Mucosa of descending colon (tissue), 3 donors: ENCODE results near the gene FUT1. TPM values are rescaled to one million over a fixed set of nuclear protein-coding genes. Genes with fewer than 3 reads are reported as not detected.

Source experiments
- ATAC-seq: fragments of 200-7000 bp; cut with Tn5 transposase; one replicate; pipeline ENCODE4 v1.9.1; 2020; ENCODE audit warnings: mild to moderate bottlenecking, moderate library complexity
- DNase-seq, 3 donors: peaks; one replicate each; pipeline ENCODE4 v3.0.0-alpha.2; 2020
- H3K36me3 ChIP-seq: fragments of 200-600 bp; one replicate; pipeline ENCODE4 v1.8.0; 2021; ENCODE audit warnings: low read depth, mild to moderate bottlenecking
- H3K4me1 ChIP-seq: fragments of 200-600 bp; one replicate; pipeline ENCODE4 v1.8.0; 2021; ENCODE audit warnings: low read depth, mild to moderate bottlenecking
- H3K4me3 ChIP-seq: fragments of 200-600 bp; one replicate; pipeline ENCODE4 v1.8.0; 2021; ENCODE audit warnings: mild to moderate bottlenecking
- H3K9me3 ChIP-seq: fragments of 200-600 bp; one replicate; pipeline ENCODE4 v1.8.0; 2021; ENCODE audit warnings: mild to moderate bottlenecking
- CTCF ChIP-seq: fragments of 200-600 bp; IDR thresholded peaks from one replicate; pipeline ENCODE4 v1.8.0; 2022; ENCODE audit warnings: antibody characterized with exemption, mild to moderate bottlenecking
- intact Hi-C, 2 donors: fragments of 100-400 bp; cut with DNase I in 1 of 2; cut with micrococcal nuclease in 1 of 2; formaldehyde crosslinking; loops; one replicate each; pipeline versions ENCODE4 v1.11.0 to v1.11.1; 2022; cut with DNase I, micrococcal nuclease
- long read RNA-seq, 2 donors: library from polyadenylated mRNA; unstranded; transcript quantifications; one replicate each; pipeline ENCODE4 v2.0.0, GENCODE V29; 2019 to 2021
- total RNA-seq, 3 donors: library from RNA; stranded (reverse); fragmentation: NEBNext Ultra II Directional in 2 of 3; extraction: Animal tissue kit (Norgen Biotek cat#: 25700) in 2 of 3; gene quantifications; one replicate each; pipeline versions ENCODE4 v1.2.1 to v1.2.4, GENCODE V29; 2021 to 2023
- donor health status: DM: no; HTN: no; CAD: no; lungs with moderate emphysema.
- donor health status: DM: no; HTN: no; CAD: no.
- donor health status: DM: no; HTN: yes; CAD: no.

The FUT1 gene
- 1 to 10 TPM in 1 of 3 donors, under 1 TPM in 2; 0.17 to 1.5 (median 0.72) TPM for total RNA-seq
- long read RNA-seq, donor 1, partial matches to known transcripts, result 1 of 3 reads
- long read RNA-seq, donor 1, other reads (novel, unspliced or antisense), result 2 of 3 reads
- long read RNA-seq, donor 2, result 0 reads

GRCh38 chr19:48752496-48753365 is at the start of gene FUT1:
Gene FUT1 (minus strand): TSS chr19:48752641. CDS start chr19:48751281, 1,360 bp downstream.
- no peak within 1 kb of the TSS for H3K4me3 ChIP-seq
- TF ChIP-seq CTCF, result no peak
- H3K4me1 ChIP-seq, result peaks cover 10% of the 10 kb centered on the region
- no peaks in the 10 kb centered on the region for H3K36me3 ChIP-seq
- peak; percentile 72 to 82 (median 77) for DNase-seq
- no peaks in the 10 kb centered on the region for H3K9me3 ChIP-seq
- peak; percentile 91 for ATAC-seq
- intact Hi-C loops, result no loop called here

- ATAC-seq, result no peak
- no peak for DNase-seq
- H3K4me1 ChIP-seq, result peaks cover 7% of the 10 kb centered on the region
- no peak overlapping the region for H3K4me3 ChIP-seq
- intact Hi-C loops, result loop anchor here (5.0 to 10.0 kb wide), 2 partner anchors 38 to 175 kb away; partner anchors contain the start of gene HSD17B14 (in 1 of the 2)
- H3K36me3 ChIP-seq, result no peaks in the 10 kb centered on the region
- no peaks in the 10 kb centered on the region for H3K9me3 ChIP-seq
- no peak for TF ChIP-seq CTCF
Measured at GRCh38 chr19:48799358-48800300, 47.2 kb upstream of the FUT1 start.

GRCh38 chr19:48798937-48799336 is 46.5 kb upstream of the FUT1 start:
- no peak for ATAC-seq
- DNase-seq, result no peak
- H3K36me3 ChIP-seq, result no peaks in the 10 kb centered on the region
- H3K9me3 ChIP-seq, result no peaks in the 10 kb centered on the region
- H3K4me1 ChIP-seq, result peaks cover 8% of the 10 kb centered on the region
- no peak overlapping the region for H3K4me3 ChIP-seq
- no peak for TF ChIP-seq CTCF
- intact Hi-C loops, result loop anchor here (5.0 to 10.0 kb wide), 2 partner anchors 38 to 176 kb away; partner anchors contain the start of gene HSD17B14 (in 1 of the 2)

- no peak for TF ChIP-seq CTCF
- intact Hi-C loops, result loop anchor here (5.0 to 10.0 kb wide), 2 partner anchors 40 to 178 kb away; partner anchors contain the start of gene HSD17B14 (in 1 of the 2)
- H3K36me3 ChIP-seq, result no peaks in the 10 kb centered on the region
- ATAC-seq (no peak), DNase-seq (no peak)
- H3K4me1 ChIP-seq, result peaks cover 4% of the 10 kb centered on the region
- no peaks in the 10 kb centered on the region for H3K9me3 ChIP-seq
- H3K4me3 ChIP-seq, result no peak overlapping the region
Measured at GRCh38 chr19:48797103-48797502, 44.7 kb upstream of the FUT1 start.
